Bronchial epithelial cell (primary cell): ENCODE measurements around the gene HEXIM2. TPM values are rescaled to one million over a fixed set of nuclear protein-coding genes. Genes with fewer than 3 reads are reported as not detected.
A peak's percentile ranks its signal among the peaks of the same experiment; 100 is the strongest.

Source experiments
- DNase-seq: peaks from one replicate; pipeline ENCODE4 v3.0.0-alpha.2; 2010; ENCODE audit warnings: low read depth
- FAIRE-seq: peaks from 2 replicates; lab custom pipeline; 2011; peaks lifted over from hg19 to GRCh38; lab: Jason Lieb, UNC
- H3K27me3 ChIP-seq: 2 replicates; pipeline ENCODE4 v1.5.1; 2011; ENCODE audit warnings: low read length; ENCODE audit not compliant: control insufficient read depth, insufficient read depth
- H3K36me3 ChIP-seq: 2 replicates; pipeline ENCODE4 v1.5.1; 2011; ENCODE audit warnings: low read length; ENCODE audit not compliant: control insufficient read depth, insufficient read depth
- H3K4me3 ChIP-seq: 2 replicates; pipeline ENCODE4 v1.5.1; 2011; ENCODE audit warnings: mild to moderate bottlenecking, low read depth, low read length, control low read depth
- CTCF ChIP-seq: IDR thresholded peaks from 2 replicates; pipeline ENCODE4 v1.5.1; 2011; ENCODE audit warnings: mild to moderate bottlenecking, moderate library complexity, low read length, control low read depth, inconsistent platforms; ENCODE audit not compliant: insufficient read depth, severe bottlenecking
- total RNA-seq: library from RNA; depleted of rRNA; stranded (reverse); fragments of >200 nt; gene quantifications from 2 replicates; pipeline ENCODE4 v1.2.1, GENCODE V29; 2014

The HEXIM2 gene
- total RNA-seq, 1 donor from 2014 or later: 4.7 TPM

GRCh38 chr17:45149037-45149668 is 12.5 kb upstream of the HEXIM2 start:
- DNase-seq (peak; percentile 67), FAIRE-seq (no peak)
- Histone ChIP-seq H3K36me3 (no peaks in the 10 kb centered on the region), H3K4me3 (peak overlapping the region; percentile 70), H3K27me3 (no peaks in the 10 kb centered on the region)
- TF ChIP-seq CTCF: peak; percentile 92

- H3K4me3 ChIP-seq: peak overlapping the region; percentile 70
- no peak for FAIRE-seq
- no peak for DNase-seq
- no peaks in the 10 kb centered on the region for H3K36me3 ChIP-seq
- no peak for TF ChIP-seq CTCF
- H3K27me3 ChIP-seq: no peaks in the 10 kb centered on the region
Observed at GRCh38 chr17:45149669-45150664, 11.7 kb upstream of the HEXIM2 start.

GRCh38 chr17:45150911-45151809 is 10.5 kb upstream of the HEXIM2 start:
- Histone ChIP-seq H3K36me3 (no peaks in the 10 kb centered on the region), H3K27me3 (no peaks in the 10 kb centered on the region), H3K4me3 (peak overlapping the region; percentile 70)
- no peak for DNase-seq
- no peak for FAIRE-seq
- TF ChIP-seq CTCF: no peak

- no peak for FAIRE-seq
- no peaks in the 10 kb centered on the region for H3K27me3 ChIP-seq
- H3K36me3 ChIP-seq: no peaks in the 10 kb centered on the region
- TF ChIP-seq CTCF: no peak
- H3K4me3 ChIP-seq: no peak overlapping the region
- DNase-seq: peak; percentile 58
Observed at GRCh38 chr17:45155029-45155428, 6.6 kb upstream of the HEXIM2 start.

- DNase-seq (no peak), FAIRE-seq (no peak)
- no peaks in the 10 kb centered on the region for H3K36me3 ChIP-seq
- no peaks in the 10 kb centered on the region for H3K27me3 ChIP-seq
- TF ChIP-seq CTCF: no peak
- H3K4me3 ChIP-seq: no peak overlapping the region
Observed at GRCh38 chr17:45155483-45155882, 6.2 kb upstream of the HEXIM2 start.
